GM23248 (cell line): Measurements from ENCODE around the gene CD6.

Experiments used
- EZH2 ChIP-seq: fragments of 200-600 bp; sonication (generic); IDR thresholded peaks from 2 replicates; pipeline ENCODE4 v1.6.1; 2018; ENCODE audit warnings: antibody characterized with exemption, mild to moderate bottlenecking; ENCODE audit not compliant: insufficient read depth, poor library complexity, severe bottlenecking
- EZH2phosphoT487 ChIP-seq: fragments of 200-600 bp; sonication (generic); IDR thresholded peaks from 2 replicates; pipeline ENCODE4 v1.6.1; 2018; ENCODE audit warnings: antibody characterized with exemption, moderate library complexity, mild to moderate bottlenecking, low read depth; ENCODE audit not compliant: insufficient read depth

- TF ChIP-seq EZH2 (no peak), EZH2phosphoT487 (no peak)
Observed at GRCh38 chr11:60964801-60965200, 6.7 kb upstream of the CD6 start.
